Sigmoid colon (tissue), 4 donors: ENCODE data around the gene NCKAP5.

Experiments
- CTCF ChIP-seq, 4 experiments: fragments of 450-650 bp in 3 of 4; fragments of 200-600 bp in 1 of 4; IDR thresholded peaks; one replicate each; pipeline ENCODE4 v1.5.1; 2016 to 2019; ENCODE audit warnings: antibody characterized with exemption in 4 of 4, mild to moderate bottlenecking in 3 of 4, moderate library complexity in 2 of 4
- POLR2AphosphoS5 ChIP-seq, 4 donors: sonication (generic); formaldehyde crosslinking; IDR thresholded peaks; one replicate each; pipeline ENCODE4 v1.6.1; 2017; ENCODE audit warnings: antibody characterized with exemption in 4 of 4

- TF ChIP-seq CTCF (IDR thresholded peaks at IDR 0.05), result no peak
- TF ChIP-seq POLR2AphosphoS5 (IDR thresholded peaks at IDR 0.05), result no peak
Observed at GRCh38 chr2:133371286-133371685, 197.0 kb downstream of the NCKAP5 start.
